H1 (cell line): ENCODE results near the gene IL18RAP. TPM values are rescaled to one million over a fixed set of nuclear protein-coding genes. Genes with fewer than 3 reads are reported as not detected.

Source experiments
- GTF2F1 ChIP-seq: IDR thresholded peaks from 2 replicates; pipeline ENCODE4 v1.6.1; 2012; ENCODE audit warnings: low read depth, low read length, improper control_type of control experiment, borderline replicate concordance
- polyA plus RNA-seq, 7 experiments: library from polyadenylated mRNA; depleted of rRNA in 3 of 7; stranded (reverse) in 5 of 7; unstranded in 2 of 7; fragments of >200 nt in 5 of 7; fragments of 200-250 nt in 2 of 7; gene quantifications; 1 replicate in 5 of 7; 2 replicates in 1 of 7; 4 replicates in 1 of 7; pipeline versions ENCODE4 v1.2.1 to v1.2.3, GENCODE V29; 2011 to 2013; ENCODE audit warnings: missing spikeins in 2 of 7, mixed read lengths in 2 of 7
- total RNA-seq: library from RNA; stranded (reverse); fragmentation: NEBNext Ultra II Directional; extraction: Animal tissue kit (Norgen Biotek cat#: 25700); gene quantifications from 2 replicates; pipeline ENCODE4 v1.2.1, GENCODE V29; 2021

IL18RAP gene
- total and polyA plus RNA-seq, 2 of the 8 experiments (the other 6 are each of a cell fraction or from before 2014, with no cell fraction given), result not detected

- no peak for TF ChIP-seq GTF2F1
- TF ChIP-seq, all 59 proteins: peak for 0
These were observed 46.8 kb upstream of the IL18RAP start (continued) for GRCh38 chr2:102376052-102376591.
